HepG2 (cell line): Measurements from ENCODE around the gene ELN. TPM values are rescaled to one million over a fixed set of nuclear protein-coding genes. Genes with fewer than 3 reads are reported as not detected.

ENCODE experiments used
- ATAC-seq: fragments of 200-7000 bp; cut with Tn5 transposase; 3 replicates; pipeline ENCODE4 v1.9.1; 2020; ENCODE audit warnings: mild to moderate bottlenecking, moderate library complexity
- BruUV-seq: library from RNA; stranded (reverse); fragments of 400-500 nt; replicated peaks from 2 replicates; lab custom pipeline; 2021; lab: Mats Ljungman, UMichigan
- CTCF ChIA-PET: fragments of 300-600 bp; formaldehyde crosslinking; extraction: SDS; loops from one replicate; lab custom pipeline; 2021; ENCODE audit warnings: low total read pairs, inconsistent platforms, low intra/inter-chr PET ratio; lab: Yijun Ruan, JAX
- POLR2A ChIA-PET: fragments of 350-600 bp; sonication (Branson Sonifier 250); formaldehyde crosslinking; loops from one replicate; lab custom pipeline; 2020; ENCODE audit warnings: antibody characterized with exemption, inconsistent platforms; lab: Yijun Ruan, JAX
- DNase-seq: peaks from one replicate; pipeline ENCODE4 v3.0.0-alpha.2; 2015; ENCODE audit warnings: low spot score
- FAIRE-seq: peaks from 3 replicates; lab custom pipeline; 2011; peaks lifted over from hg19 to GRCh38; lab: Jason Lieb, UNC
- H2AFZ ChIP-seq: one replicate; pipeline ENCODE4 v1.6.1; 2011; ENCODE audit warnings: low read length, inconsistent platforms
- H3K27ac ChIP-seq: fragments of 300-600 bp; 3 replicates; pipeline ENCODE4 v1.8.0; 2011; ENCODE audit warnings: mixed run types, mild to moderate bottlenecking, mixed read lengths, low read length, inconsistent platforms; ENCODE audit not compliant: insufficient read depth; ENCODE audit errors: extremely low read length
- H3K27me3 ChIP-seq, 2 experiments: fragments of 200-600 bp in 1 of 2; 2 replicates in 1 of 2; 3 replicates in 1 of 2; pipeline versions ENCODE4 v1.6.0 to v1.8.0; 2011; ENCODE audit warnings: low read length in 2 of 2, mild to moderate bottlenecking in 2 of 2, moderate library complexity in 2 of 2, inconsistent platforms in 1 of 2; ENCODE audit not compliant: insufficient read depth in 2 of 2, control insufficient read depth in 1 of 2
- H3K36me3 ChIP-seq, 2 experiments: fragments of 200-600 bp in 1 of 2; replicated peaks in 1 of 2; 2 replicates in 1 of 2; 3 replicates in 1 of 2; pipeline versions ENCODE4 v1.5.1 to v1.8.0; 2011; ENCODE audit warnings: low read length in 2 of 2, inconsistent platforms in 1 of 2; ENCODE audit not compliant: insufficient read depth in 2 of 2, control insufficient read depth in 1 of 2
- H3K4me1 ChIP-seq: 2 replicates; pipeline ENCODE4 v1.5.1; 2012; ENCODE audit warnings: low read length, inconsistent platforms; ENCODE audit not compliant: insufficient read depth
- H3K4me2 ChIP-seq: 2 replicates; pipeline ENCODE4 v1.6.0; 2011; ENCODE audit warnings: low read depth, low read length, inconsistent platforms
- H3K4me3 ChIP-seq, 3 experiments: fragments of 200-600 bp in 1 of 3; sonication (generic), shearing (Covaris generic) in 1 of 3; replicated peaks in 1 of 3; 2 replicates each; pipeline ENCODE4 v1.5.1; 2011 to 2016; ENCODE audit warnings: low read length in 3 of 3, inconsistent platforms in 2 of 3, low read depth in 2 of 3, mild to moderate bottlenecking in 2 of 3, control low read depth in 1 of 3, mixed read lengths in 1 of 3; ENCODE audit not compliant: insufficient read depth in 1 of 3
- H3K79me2 ChIP-seq: one replicate; pipeline ENCODE4 v1.6.1; 2011; ENCODE audit warnings: low read length, inconsistent platforms; ENCODE audit not compliant: insufficient read depth
- H3K9ac ChIP-seq: 2 replicates; pipeline ENCODE4 v1.6.0; 2011; ENCODE audit warnings: mild to moderate bottlenecking, low read depth, low read length, inconsistent platforms; ENCODE audit not compliant: insufficient read depth
- H3K9me3 ChIP-seq: 2 replicates; pipeline ENCODE4 v1.5.1; 2012; ENCODE audit warnings: mild to moderate bottlenecking, low read length
- H4K20me1 ChIP-seq: 2 replicates; pipeline ENCODE4 v1.6.0; 2011; ENCODE audit warnings: inconsistent platforms, mild to moderate bottlenecking, low read length, moderate library complexity; ENCODE audit not compliant: insufficient read depth
- DNMT1 ChIP-seq: sonication (generic); formaldehyde crosslinking; IDR thresholded peaks from 2 replicates; pipeline ENCODE4 v1.5.1; 2020; ENCODE audit warnings: mild to moderate bottlenecking, missing genetic modification reagents
- FLYWCH1 ChIP-seq: sonication (generic); formaldehyde crosslinking; IDR thresholded peaks from 2 replicates; pipeline ENCODE4 v1.8.1; 2023; ENCODE audit warnings: mild to moderate bottlenecking, missing genetic modification reagents
- FOXM1 ChIP-seq: sonication (generic); formaldehyde crosslinking; IDR thresholded peaks from 2 replicates; pipeline ENCODE4 v1.5.0; 2020; ENCODE audit warnings: missing genetic modification reagents
- GPBP1L1 ChIP-seq: sonication (generic); formaldehyde crosslinking; IDR thresholded peaks from 2 replicates; pipeline ENCODE4 v1.5.0; 2020; ENCODE audit warnings: mild to moderate bottlenecking, missing genetic modification reagents
- LBX2 ChIP-seq: sonication (generic); formaldehyde crosslinking; IDR thresholded peaks from 2 replicates; pipeline ENCODE4 v1.5.0; 2020; ENCODE audit warnings: missing genetic modification reagents, mild to moderate bottlenecking, borderline replicate concordance
- MED8 ChIP-seq: sonication (generic); formaldehyde crosslinking; IDR thresholded peaks from 2 replicates; pipeline ENCODE4 v1.8.1; 2023; ENCODE audit warnings: mild to moderate bottlenecking, missing genetic modification reagents; ENCODE audit not compliant: insufficient replicate concordance
- NCOA5 ChIP-seq: sonication (generic); formaldehyde crosslinking; IDR thresholded peaks from 2 replicates; pipeline ENCODE4 v1.4.0; 2020; ENCODE audit warnings: missing genetic modification reagents
- NFE2 ChIP-seq: sonication (generic); formaldehyde crosslinking; IDR thresholded peaks from 2 replicates; pipeline ENCODE4 v1.4.0; 2020; ENCODE audit warnings: missing genetic modification reagents
- STAT5B ChIP-seq: sonication (generic); formaldehyde crosslinking; IDR thresholded peaks from 2 replicates; pipeline ENCODE4 v1.4.0; 2020; ENCODE audit warnings: missing genetic modification reagents
- TBP ChIP-seq: sonication (generic); formaldehyde crosslinking; IDR thresholded peaks from 2 replicates; pipeline ENCODE4 v1.5.0; 2020; ENCODE audit warnings: missing genetic modification reagents
- ZBTB49 ChIP-seq: sonication (generic); formaldehyde crosslinking; IDR thresholded peaks from 2 replicates; pipeline ENCODE4 v1.4.0; 2020; ENCODE audit warnings: missing genetic modification reagents, borderline replicate concordance
- ZFP91 ChIP-seq: sonication (generic); formaldehyde crosslinking; IDR thresholded peaks from 2 replicates; pipeline ENCODE4 v1.9.0; 2022; ENCODE audit warnings: missing genetic modification reagents, mild to moderate bottlenecking, borderline replicate concordance
- ZNF383 ChIP-seq: sonication (generic); formaldehyde crosslinking; IDR thresholded peaks from 2 replicates; pipeline ENCODE4 v1.4.0; 2020; ENCODE audit warnings: missing genetic modification reagents, mild to moderate bottlenecking, borderline replicate concordance
- ZNF567 ChIP-seq: sonication (generic); formaldehyde crosslinking; IDR thresholded peaks from 2 replicates; pipeline ENCODE4 v1.8.1; 2023; ENCODE audit warnings: mild to moderate bottlenecking, missing genetic modification reagents, borderline replicate concordance
- ZNF737 ChIP-seq: sonication (generic); formaldehyde crosslinking; IDR thresholded peaks from 2 replicates; pipeline ENCODE4 v1.5.0; 2020; ENCODE audit warnings: missing genetic modification reagents, mild to moderate bottlenecking, borderline replicate concordance
- ZNF747 ChIP-seq: sonication (generic); formaldehyde crosslinking; IDR thresholded peaks from 2 replicates; pipeline ENCODE4 v1.8.1; 2023; ENCODE audit warnings: missing genetic modification reagents, mild to moderate bottlenecking, borderline replicate concordance
- ZSCAN12 ChIP-seq: sonication (generic); formaldehyde crosslinking; IDR thresholded peaks from 2 replicates; pipeline ENCODE4 v1.9.0; 2021; ENCODE audit warnings: mild to moderate bottlenecking, missing genetic modification reagents
- WGBS: methylation state at CpG from one replicate; pipeline ENCODE4 v1.1.6; 2017; ENCODE audit warnings: low lambda C conversion rate; 5-methylcytosine and 5-hydroxymethylcytosine counted together
- in situ Hi-C: cut with HindIII; loops from 2 replicates; pipeline ENCODE4 v1.10.0; 2017; ENCODE audit warnings: low pct_unique_long_range_greater_than_20kb; ENCODE audit not compliant: extremely low pct_ligation_motif_present
- intact Hi-C: fragments of 100-400 bp; cut with micrococcal nuclease; formaldehyde crosslinking; loops from one replicate; pipeline ENCODE4 v1.10.0; 2022; ENCODE audit not compliant: unreplicated experiment
- polyA plus RNA-seq, 8 experiments: library from polyadenylated mRNA; depleted of rRNA in 3 of 8; stranded (reverse) in 7 of 8; unstranded in 1 of 8; fragments of >200 nt; fragmentation: Illumina TruSeq in 4 of 8; extraction: Trizol in 4 of 8; gene quantifications; 2 replicates each; pipeline versions ENCODE4 v1.2.1 to v1.2.3, GENCODE V29; 2011 to 2016; ENCODE audit warnings: low read depth in 4 of 8, missing spikeins in 1 of 8, mixed read lengths in 1 of 8; ENCODE audit not compliant: insufficient read depth in 1 of 8
- total RNA-seq, 5 experiments: library from RNA; depleted of rRNA; stranded (reverse); fragments of >200 nt; fragmentation: Illumina TruSeq; extraction: Trizol; gene quantifications; 2 replicates each; pipeline ENCODE4 v1.2.3, GENCODE V29; 2016; ENCODE audit warnings: low read depth in 1 of 5

Gene ELN
- total and polyA plus RNA-seq, 2 of the 13 experiments (the other 11 are each of a cell fraction or from before 2014, with no cell fraction given): 0.15 to 0.37 TPM

- H3K4me1 ChIP-seq: peaks cover 7% of the 10 kb centered on the region; the same call in 1 of the 2 replicates
- DNase-seq (no peak), FAIRE-seq (no peak), ATAC-seq (no peak)
- H3K9me3 ChIP-seq: no peaks in the 10 kb centered on the region
- no peaks in the 10 kb centered on the region for H3K36me3 ChIP-seq
- H3K4me3 ChIP-seq: no peak overlapping the region
- in situ Hi-C loops (no loop called here), intact Hi-C loops (no loop called here)
- peaks cover 15 to 69% of the 10 kb centered on the region in 2 experiments for H3K27me3 ChIP-seq
- H3K9ac ChIP-seq: no peak overlapping the region
- no peak overlapping the region for H2AFZ ChIP-seq
- no TSS peak for BruUV-seq
- H4K20me1 ChIP-seq: no peaks in the 10 kb centered on the region
- no peak overlapping the region for H3K27ac ChIP-seq
- 9% methylated on average over 7 of the region's 8 CpGs for WGBS
- H3K4me2 ChIP-seq: no peak overlapping the region
- H3K79me2 ChIP-seq: no peaks in the 10 kb centered on the region
- POLR2A ChIA-PET: no interaction called here
- CTCF ChIA-PET: no interaction called here
- no peak for TF ChIP-seq DNMT1 (CRISPR knock-in tag)
- no peak for TF ChIP-seq ZNF747 (CRISPR knock-in tag)
- no peak for TF ChIP-seq NCOA5 (CRISPR knock-in tag)
- TF ChIP-seq TBP: no peak
- no peak for TF ChIP-seq ZFP91
- no peak for TF ChIP-seq GPBP1L1 (CRISPR knock-in tag)
- TF ChIP-seq ZBTB49 (CRISPR knock-in tag): no peak
- no peak for TF ChIP-seq FLYWCH1 (CRISPR knock-in tag)
- TF ChIP-seq MED8 (CRISPR knock-in tag): no peak
- no peak for TF ChIP-seq NFE2 (CRISPR knock-in tag)
- no peak for TF ChIP-seq FOXM1 (CRISPR knock-in tag)
- no peak for TF ChIP-seq ZNF737 (CRISPR knock-in tag)
- no peak for TF ChIP-seq ZNF567
- no peak for TF ChIP-seq ZNF383
- TF ChIP-seq STAT5B (CRISPR knock-in tag): no peak
- no peak for TF ChIP-seq ZSCAN12 (CRISPR knock-in tag)
- no peak for TF ChIP-seq LBX2
Measured at GRCh38 chr7:74032624-74033371, 4.8 kb downstream of the ELN start.
